HT-29 (cell line): Measurements from ENCODE around the gene SAP30BP. TPM values are rescaled to one million over a fixed set of nuclear protein-coding genes. Genes with fewer than 3 reads are reported as not detected.

Experiments used
- DNase-seq: peaks from one replicate; pipeline ENCODE4 v3.0.0-alpha.2; 2015; ENCODE audit warnings: low spot score
- total RNA-seq: library from RNA; depleted of rRNA; stranded (reverse); fragments of >200 nt; shearing (Covaris generic); gene quantifications from 2 replicates; pipeline ENCODE4 v1.2.3, GENCODE V29; 2014; rRNA removed

The SAP30BP gene
- total RNA-seq = 53.8 and 56.1 TPM in 2 replicates

GRCh38 chr17:75666959-75667790 lies at the start of gene SAP30BP, which contains the start of gene RECQL5:
Gene SAP30BP, plus strand, starts transcription at chr17:75667338. Its CDS starts 35 bp downstream, at chr17:75667373.
Gene RECQL5, minus strand, starts transcription at chr17:75667154. Its CDS starts 597 bp downstream, at chr17:75666557.
- DNase-seq = peak; percentile 99

DNA sequence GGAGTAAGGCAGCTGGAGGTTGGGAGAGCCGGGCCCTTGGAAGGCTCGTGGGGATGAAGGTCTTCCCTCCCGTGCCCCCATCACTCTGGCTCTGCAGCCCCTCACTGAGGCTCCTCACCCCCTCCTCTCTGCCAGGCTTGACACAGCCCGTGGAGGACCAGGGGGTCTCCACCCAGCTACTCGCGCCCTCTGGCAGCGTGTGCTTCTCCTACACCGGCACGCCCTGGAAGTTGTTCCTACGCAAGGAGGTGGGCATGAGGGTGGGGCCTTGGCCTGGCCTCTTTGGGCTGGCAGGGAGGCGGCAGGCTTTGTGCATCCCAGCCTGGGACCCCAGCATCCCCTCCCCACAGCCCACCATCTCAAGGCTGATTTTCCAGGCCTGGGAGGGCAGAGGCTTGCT lies 49.5 kb upstream of the SAP30BP start:
- DNase-seq = no peak

DNA sequence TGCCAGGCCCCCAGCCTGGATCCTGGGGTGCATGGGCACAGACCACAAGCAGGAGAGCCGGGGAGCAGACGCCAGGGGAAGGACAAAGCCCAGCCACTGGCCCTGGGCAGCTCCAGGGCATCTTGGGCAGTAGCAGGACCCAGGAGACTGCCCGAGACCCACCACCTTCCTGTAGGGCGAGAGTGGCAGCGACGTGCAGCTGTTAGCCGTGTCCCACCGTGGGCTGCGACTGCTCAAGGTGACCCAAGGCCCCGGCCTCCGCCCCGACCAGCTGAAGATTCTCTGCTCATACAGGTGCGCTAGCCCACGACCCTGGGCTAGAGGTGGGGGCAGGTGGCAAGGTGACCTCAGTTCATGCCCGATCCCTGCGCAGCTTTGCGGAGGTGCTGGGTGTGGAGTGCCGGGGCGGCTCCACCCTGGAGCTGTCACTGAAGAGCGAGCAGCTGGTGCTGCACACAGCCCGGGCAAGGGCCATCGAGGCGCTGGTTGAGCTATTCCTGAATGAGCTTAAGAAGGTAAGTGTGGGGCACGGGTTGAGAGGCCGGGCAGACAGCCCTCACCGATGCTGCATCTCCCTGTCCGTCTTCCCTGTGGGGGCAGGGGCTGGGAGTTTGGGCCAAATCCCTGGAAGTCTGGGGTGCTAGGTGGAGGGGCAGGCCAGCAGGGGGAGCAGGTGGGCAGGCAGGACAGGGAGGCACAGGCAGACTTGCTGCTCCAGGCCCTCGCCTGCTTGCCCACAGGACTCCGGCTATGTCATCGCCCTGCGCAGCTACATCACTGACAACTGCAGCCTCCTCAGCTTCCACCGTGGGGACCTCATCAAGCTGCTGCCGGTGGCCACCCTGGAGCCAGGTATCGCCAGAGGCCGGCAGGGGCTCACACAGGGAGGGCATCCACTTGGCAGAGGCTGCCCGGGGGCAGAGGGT lies 47.4 kb upstream of the SAP30BP start:
- no peak for DNase-seq

GRCh38 chr17:75621489-75621888 lies 45.6 kb upstream of the SAP30BP start:
- no peak for DNase-seq

GRCh38 chr17:75622076-75622475 lies 45.1 kb upstream of the SAP30BP start:
- no peak for DNase-seq

- no peak for DNase-seq
Measured at GRCh38 chr17:75622771-75623273, 44.3 kb upstream of the SAP30BP start.

DNA sequence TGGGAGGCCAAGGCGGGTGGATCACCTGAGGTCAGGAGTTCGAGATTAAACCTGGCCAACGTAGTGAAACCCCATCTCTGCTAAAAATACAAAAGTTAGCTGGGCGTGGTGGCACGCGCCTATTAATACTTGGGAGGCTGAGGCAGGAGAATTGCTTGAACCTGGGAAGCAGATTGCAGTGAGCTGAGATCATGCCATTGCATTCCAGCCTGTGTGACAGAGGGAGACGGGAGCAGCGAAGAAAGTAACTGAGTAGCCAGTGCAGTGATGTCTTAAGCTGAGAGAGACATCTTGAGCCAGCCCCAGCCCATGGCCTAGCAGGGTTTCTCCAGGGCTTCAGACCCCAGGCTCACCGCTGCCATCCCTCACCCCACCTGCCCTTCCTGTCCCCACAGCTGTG lies 43.8 kb upstream of the SAP30BP start:
- DNase-seq = no peak

- no peak for DNase-seq
Measured at GRCh38 chr17:75624021-75624420, 43.1 kb upstream of the SAP30BP start.

GRCh38 chr17:75624714-75625345 lies 42.3 kb upstream of the SAP30BP start:
- no peak for DNase-seq

DNA sequence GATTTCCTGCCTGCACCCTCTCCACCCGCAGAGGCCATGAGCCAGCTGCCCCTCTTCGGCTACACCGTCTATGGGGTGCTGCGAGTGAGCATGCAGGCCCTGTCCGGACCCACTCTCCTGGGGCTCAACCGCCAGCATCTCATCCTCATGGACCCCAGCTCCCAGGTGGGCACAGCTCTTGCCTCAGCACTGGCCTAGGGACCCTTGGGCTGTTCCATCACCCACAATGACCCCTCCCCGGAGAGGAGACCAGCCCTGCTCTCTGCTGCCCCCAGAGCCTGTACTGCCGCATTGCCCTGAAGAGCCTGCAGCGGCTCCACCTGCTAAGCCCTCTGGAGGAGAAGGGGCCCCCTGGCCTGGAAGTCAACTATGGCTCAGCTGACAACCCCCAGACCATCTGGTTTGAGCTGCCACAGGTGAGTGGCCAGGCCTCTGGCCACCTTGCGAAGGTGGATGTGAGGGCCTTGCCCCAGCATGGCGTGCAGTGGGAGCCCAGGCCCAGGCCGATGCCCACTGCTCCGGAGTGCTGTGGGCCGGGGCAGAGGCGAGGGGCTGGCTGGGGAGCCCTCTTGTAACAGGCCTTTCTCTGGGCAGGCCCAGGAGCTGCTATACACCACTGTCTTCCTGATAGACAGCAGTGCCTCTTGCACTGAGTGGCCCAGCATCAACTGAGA lies 41.2 kb upstream of the SAP30BP start:
- no peak for DNase-seq

- DNase-seq = no peak
Measured at GRCh38 chr17:75626496-75627038, 40.6 kb upstream of the SAP30BP start.

DNA sequence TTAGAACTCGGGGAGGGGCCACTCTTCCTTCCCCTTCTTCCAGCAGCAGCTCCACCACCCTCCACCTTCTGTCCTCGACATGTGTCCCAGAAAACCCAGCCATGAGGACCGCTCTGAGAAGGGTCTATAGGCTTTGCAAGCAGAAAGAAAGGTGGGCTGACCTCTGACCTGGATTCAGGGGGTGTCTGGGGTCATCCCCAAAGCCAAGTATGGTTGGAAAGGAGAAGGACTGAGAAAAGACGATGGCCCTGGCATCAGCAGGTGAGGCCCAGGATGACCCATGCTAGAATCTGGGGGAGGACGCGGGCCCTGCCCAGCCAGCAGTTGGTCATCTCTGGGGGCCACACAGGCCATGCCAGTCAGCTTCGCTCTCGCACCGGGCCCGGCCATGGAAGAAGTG lies 40.0 kb upstream of the SAP30BP start:
- no peak for DNase-seq

DNA sequence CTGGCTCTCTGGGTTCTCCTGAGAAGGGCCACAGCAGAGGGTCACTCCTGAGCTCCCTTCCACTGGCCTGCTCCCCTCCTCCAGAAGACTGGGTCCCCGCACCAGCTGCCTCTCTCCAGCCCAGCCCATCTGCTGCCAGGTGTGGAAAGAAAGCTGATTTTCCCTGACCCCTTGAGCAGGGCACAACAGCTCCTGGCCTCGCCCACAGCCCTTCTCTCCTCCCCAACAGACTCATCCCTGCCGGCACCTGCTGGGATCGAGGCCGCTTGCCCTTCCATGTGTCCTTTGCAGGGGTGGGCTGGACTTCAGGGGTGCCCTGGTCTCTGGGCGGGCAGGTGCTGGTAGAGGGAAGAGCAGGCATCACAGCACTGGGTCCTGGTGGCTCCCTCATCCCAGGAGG lies 38.7 kb upstream of the SAP30BP start:
- no peak for DNase-seq

DNA sequence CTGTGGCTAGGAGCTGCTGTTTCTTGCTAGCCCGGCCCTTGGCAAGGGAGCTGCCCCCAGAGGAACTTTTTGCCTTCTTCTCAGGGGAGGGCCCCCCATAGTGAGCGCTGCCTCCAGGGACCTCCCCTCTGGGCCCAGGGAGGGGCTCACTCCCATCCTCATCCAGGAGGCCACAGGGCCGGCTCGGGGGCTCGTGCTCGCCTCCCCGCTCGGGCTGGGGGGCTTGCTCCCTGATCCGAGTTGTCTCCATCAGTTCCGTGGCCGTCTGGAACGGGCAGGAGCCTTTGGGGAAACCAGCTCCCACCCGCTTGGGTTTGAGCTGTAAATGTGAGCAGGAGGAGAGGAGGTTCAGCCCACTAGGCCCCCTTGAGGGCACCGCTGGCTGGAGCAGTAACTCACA lies 38.0 kb upstream of the SAP30BP start:
- no peak for DNase-seq

DNA sequence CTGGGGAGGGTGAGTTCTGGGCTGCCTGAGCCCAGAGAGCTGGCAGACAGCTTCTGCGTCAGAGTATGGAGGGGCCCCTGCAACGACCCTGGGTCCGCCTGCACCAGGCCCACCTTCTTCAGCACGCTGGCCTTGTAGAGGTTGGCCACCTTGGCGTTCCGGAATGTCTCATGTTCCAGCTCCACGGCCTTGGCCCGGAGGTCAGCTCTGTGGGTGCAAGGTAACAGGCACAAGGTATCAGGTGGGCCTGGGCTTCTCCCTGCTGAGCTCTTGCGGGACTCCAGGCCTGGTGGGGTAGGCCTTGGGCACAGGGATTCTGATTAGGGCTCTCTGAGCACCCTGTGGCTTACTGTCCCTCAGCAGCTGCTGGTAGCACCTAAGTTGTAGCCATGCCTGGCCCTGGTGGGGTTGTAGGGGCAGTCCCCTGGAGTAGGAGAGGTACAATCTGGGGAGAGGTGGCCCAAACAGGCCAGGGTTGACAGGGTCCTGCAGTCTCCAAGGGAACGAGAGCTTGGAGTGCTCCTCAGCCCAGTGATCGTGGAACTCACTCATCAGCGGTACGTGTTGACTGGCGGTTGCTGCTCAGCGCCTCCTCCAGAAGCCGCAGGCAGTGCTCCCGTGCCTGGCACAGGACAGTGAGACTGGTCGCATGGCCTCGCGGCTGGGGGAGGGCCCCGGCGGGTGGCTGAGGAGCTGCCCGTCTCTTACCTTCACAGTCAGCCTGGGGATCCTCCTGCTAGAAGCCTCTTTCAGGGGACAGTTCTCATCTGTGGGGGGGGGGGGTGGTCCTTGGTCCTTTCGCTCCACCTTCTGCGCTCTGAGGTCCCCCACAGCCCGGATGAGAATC lies 36.8 kb upstream of the SAP30BP start:
- DNase-seq = no peak

DNA sequence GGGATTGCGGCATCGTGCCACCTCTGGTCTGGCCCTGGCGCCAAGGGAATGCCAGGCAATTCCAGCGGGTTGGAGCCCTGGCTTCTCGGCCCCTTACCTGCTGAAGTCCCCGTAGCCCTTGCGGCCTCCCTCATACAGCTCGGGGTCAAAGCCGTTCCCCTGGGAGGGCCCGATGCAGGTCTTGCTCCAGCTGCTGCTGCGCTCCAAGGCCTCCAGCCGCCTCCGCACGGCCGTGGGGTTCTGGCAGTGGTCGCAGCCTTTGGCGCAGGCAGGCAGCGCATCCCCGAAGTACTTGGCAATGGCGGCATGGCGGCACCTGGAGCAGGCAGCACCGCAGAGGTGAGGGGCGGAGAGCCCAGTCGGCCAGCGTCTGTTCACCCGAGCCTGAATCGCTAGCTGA lies 35.8 kb upstream of the SAP30BP start:
- DNase-seq = no peak

GRCh38 chr17:75632428-75632827 lies 34.7 kb upstream of the SAP30BP start:
- no peak for DNase-seq

- peak; percentile 91 for DNase-seq
Measured at GRCh38 chr17:75632863-75633485, 34.2 kb upstream of the SAP30BP start, which contains the start of gene SMIM5. Gene SMIM5, plus strand, starts transcription at chr17:75633434. Its CDS starts 6,768 bp downstream, at chr17:75640202.
